Calu3 (cell line): ENCODE measurements around the gene RGS9. TPM values are rescaled to one million over a fixed set of nuclear protein-coding genes. Genes with fewer than 3 reads are reported as not detected.

Experiments used
- BruUV-seq: library from RNA; stranded (reverse); fragments of 400-500 nt; replicated peaks from 2 replicates; lab custom pipeline; 2021; lab: Mats Ljungman, UMichigan
- CTCF ChIA-PET: fragments of 300-600 bp; sonication (Branson Sonifier 250); formaldehyde crosslinking; loops from one replicate; lab custom pipeline; 2022; ENCODE audit warnings: antibody characterized with exemption; lab: Charles Lee
- DNase-seq: peaks from one replicate; pipeline ENCODE4 v3.0.0; 2022
- H3K27ac Mint-ChIP-seq: one replicate; pipeline ENCODE4 v1.8.0; 2022; ENCODE audit warnings: mixed read lengths; ENCODE audit not compliant: unreplicated experiment
- H3K27me3 Mint-ChIP-seq: one replicate; pipeline ENCODE4 v1.8.0; 2022; ENCODE audit warnings: mixed read lengths; ENCODE audit not compliant: unreplicated experiment
- H3K36me3 Mint-ChIP-seq: one replicate; pipeline ENCODE4 v1.8.0; 2022; ENCODE audit warnings: mild to moderate bottlenecking, moderate library complexity, mixed read lengths; ENCODE audit not compliant: insufficient read depth, unreplicated experiment
- H3K4me1 Mint-ChIP-seq: one replicate; pipeline ENCODE4 v1.8.0; 2022; ENCODE audit warnings: mild to moderate bottlenecking, low read depth, mixed read lengths; ENCODE audit not compliant: unreplicated experiment
- H3K4me3 Mint-ChIP-seq: one replicate; pipeline ENCODE4 v1.8.0; 2022; ENCODE audit warnings: mild to moderate bottlenecking, low read depth, moderate library complexity, mixed read lengths; ENCODE audit not compliant: unreplicated experiment
- H3K9me3 Mint-ChIP-seq: one replicate; pipeline ENCODE4 v1.8.0; 2022; ENCODE audit warnings: low read depth, mixed read lengths; ENCODE audit not compliant: unreplicated experiment
- intact Hi-C: fragments of 100-400 bp; cut with micrococcal nuclease; formaldehyde crosslinking; loops from one replicate; pipeline ENCODE4 v1.10.0; 2022; ENCODE audit not compliant: unreplicated experiment
- total RNA-seq: library from RNA; stranded (reverse); gene quantifications from 2 replicates; pipeline ENCODE4 v1.2.3, GENCODE V29; 2022
- TF ChIP-seq, protein P1 (sequence below): fragments of 200-600 bp; IDR thresholded peaks from one replicate; pipeline ENCODE4 v1.8.0; 2022; ENCODE audit warnings: antibody characterized with exemption; ENCODE audit not compliant: unreplicated experiment

The RGS9 gene
- total RNA-seq, 1 experiment from 2014 or later, result 0.54 TPM

DNA sequence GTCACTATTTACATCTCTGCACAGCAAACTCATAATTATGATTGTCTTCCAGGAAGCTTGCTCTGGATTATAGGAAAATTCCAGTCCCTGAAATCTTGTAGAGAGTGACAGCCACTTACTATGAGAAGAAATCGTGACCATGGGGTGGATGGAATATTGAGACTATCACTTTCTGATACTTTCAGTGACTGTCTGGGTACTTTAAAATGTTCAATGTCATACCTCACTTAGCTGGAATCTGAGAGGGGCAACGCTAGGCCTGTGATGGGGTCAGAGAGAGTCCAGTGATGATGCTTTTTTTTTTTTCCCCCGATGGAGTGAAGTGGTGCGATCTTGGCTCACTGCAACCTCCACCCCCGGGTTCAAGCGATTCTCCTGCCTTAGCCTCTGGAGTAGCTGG is 32.2 kb upstream of the RGS9 start:
- CTCF ChIA-PET, result no interaction called here
- H3K36me3 Mint-ChIP-seq, result no peaks in the 10 kb centered on the region
- DNase-seq, result no peak
- H3K27me3 Mint-ChIP-seq, result peaks cover 23% of the 10 kb centered on the region
- TF ChIP-seq, protein P1, sequence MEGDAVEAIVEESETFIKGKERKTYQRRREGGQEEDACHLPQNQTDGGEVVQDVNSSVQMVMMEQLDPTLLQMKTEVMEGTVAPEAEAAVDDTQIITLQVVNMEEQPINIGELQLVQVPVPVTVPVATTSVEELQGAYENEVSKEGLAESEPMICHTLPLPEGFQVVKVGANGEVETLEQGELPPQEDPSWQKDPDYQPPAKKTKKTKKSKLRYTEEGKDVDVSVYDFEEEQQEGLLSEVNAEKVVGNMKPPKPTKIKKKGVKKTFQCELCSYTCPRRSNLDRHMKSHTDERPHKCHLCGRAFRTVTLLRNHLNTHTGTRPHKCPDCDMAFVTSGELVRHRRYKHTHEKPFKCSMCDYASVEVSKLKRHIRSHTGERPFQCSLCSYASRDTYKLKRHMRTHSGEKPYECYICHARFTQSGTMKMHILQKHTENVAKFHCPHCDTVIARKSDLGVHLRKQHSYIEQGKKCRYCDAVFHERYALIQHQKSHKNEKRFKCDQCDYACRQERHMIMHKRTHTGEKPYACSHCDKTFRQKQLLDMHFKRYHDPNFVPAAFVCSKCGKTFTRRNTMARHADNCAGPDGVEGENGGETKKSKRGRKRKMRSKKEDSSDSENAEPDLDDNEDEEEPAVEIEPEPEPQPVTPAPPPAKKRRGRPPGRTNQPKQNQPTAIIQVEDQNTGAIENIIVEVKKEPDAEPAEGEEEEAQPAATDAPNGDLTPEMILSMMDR, result no peak
- no TSS peak for BruUV-seq
- intact Hi-C loops, result loop anchor here (10.0 kb wide), 1 partner anchor 140 kb away; no protein-coding TSS in a partner anchor
- H3K4me1 Mint-ChIP-seq, result no peaks in the 10 kb centered on the region
- no peak overlapping the region for H3K27ac Mint-ChIP-seq
- no peak overlapping the region for H3K4me3 Mint-ChIP-seq
- H3K9me3 Mint-ChIP-seq, result no peaks in the 10 kb centered on the region

DNA sequence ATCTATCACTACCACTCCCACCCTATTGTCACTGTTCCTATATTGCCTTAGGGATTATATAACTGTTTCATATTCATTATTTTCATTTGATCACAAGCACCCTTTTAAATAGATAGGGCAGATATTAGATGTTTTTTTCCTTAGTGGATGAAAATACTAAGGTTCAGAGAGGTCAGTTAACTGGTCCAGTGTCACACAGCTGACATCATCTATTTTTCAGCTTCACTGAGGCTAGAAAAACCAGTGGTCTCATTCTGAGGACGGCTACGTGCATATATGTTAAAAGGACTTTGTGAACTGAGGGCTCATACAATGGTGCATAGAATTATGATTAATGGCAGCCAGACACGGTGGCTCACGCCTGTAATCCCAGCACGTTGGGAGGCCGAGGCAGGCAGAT is 29.0 kb upstream of the RGS9 start:
- Mint-ChIP-seq H3K4me1 (no peaks in the 10 kb centered on the region), H3K27ac (no peak overlapping the region), H3K36me3 (no peaks in the 10 kb centered on the region), H3K4me3 (no peak overlapping the region), H3K27me3 (peaks cover 23% of the 10 kb centered on the region), H3K9me3 (no peaks in the 10 kb centered on the region)
- DNase-seq, result no peak
- TF ChIP-seq, protein P1, result no peak
- CTCF ChIA-PET, result no interaction called here
- intact Hi-C loops, result loop anchor here (10.0 kb wide), 1 partner anchor 143 kb away; no protein-coding TSS in a partner anchor
- BruUV-seq, result no TSS peak

DNA sequence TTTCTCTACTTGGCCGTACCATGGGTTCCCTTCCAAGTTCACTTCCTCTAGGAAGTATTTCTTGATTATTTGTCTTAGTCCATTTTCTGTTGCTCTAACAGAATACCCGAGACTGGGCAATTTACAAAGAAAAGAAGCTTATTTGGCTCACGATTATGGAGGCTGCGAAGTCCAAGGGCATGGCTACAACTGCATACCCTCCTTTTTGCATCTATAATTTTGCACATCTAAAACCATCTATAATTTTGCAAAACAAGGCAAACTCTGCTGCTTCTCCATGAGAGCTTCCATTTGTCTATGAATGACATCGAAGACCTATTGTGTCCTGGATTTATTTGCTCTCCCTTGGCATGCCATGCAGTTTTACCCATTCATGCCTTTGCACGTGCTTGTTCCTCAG is 27.6 kb upstream of the RGS9 start:
- no peaks in the 10 kb centered on the region for H3K36me3 Mint-ChIP-seq
- CTCF ChIA-PET, result no interaction called here
- no peak overlapping the region for H3K4me3 Mint-ChIP-seq
- DNase-seq, result no peak
- BruUV-seq, result no TSS peak
- no peak overlapping the region for H3K27ac Mint-ChIP-seq
- no peaks in the 10 kb centered on the region for H3K4me1 Mint-ChIP-seq
- intact Hi-C loops, result loop anchor here (10.0 kb wide), 1 partner anchor 145 kb away; no protein-coding TSS in a partner anchor
- TF ChIP-seq, protein P1, result no peak
- no peaks in the 10 kb centered on the region for H3K9me3 Mint-ChIP-seq
- peaks cover 18% of the 10 kb centered on the region for H3K27me3 Mint-ChIP-seq

DNA sequence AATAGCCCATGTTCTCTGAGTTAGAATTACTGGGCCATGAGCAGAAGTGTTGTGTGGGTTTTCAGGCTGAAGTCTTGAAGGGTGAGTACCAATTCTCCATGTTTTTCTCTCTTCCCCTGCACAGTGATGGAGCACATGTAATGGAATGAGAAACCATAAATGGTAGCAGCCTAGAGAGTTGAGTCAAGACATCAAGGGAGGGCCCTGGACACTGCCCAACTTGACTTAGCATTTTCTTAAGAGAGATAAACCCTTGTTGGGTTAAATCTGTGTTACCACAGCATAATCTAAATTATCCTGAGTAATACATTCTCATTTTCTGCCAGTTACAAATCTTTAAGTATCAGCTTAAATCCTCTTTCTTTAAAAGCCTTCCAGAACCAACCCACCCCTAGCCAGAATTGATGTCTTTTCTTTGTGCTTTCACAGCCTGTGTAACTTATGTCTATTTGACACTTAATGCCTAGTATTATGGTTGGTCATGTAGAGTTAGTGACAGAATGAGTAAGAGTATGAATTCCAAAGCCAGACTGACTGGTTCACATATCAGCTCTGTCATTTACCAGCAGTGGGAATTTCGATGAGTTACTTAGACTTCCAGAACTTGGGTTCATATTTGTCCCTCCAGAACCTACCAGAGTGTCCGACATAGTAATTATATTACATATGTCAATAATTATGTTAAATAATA is 27.0 kb upstream of the RGS9 start:
- CTCF ChIA-PET, result no interaction called here
- Mint-ChIP-seq H3K9me3 (no peaks in the 10 kb centered on the region), H3K27ac (no peak overlapping the region), H3K36me3 (no peaks in the 10 kb centered on the region), H3K4me1 (no peaks in the 10 kb centered on the region), H3K4me3 (no peak overlapping the region), H3K27me3 (peaks cover 14% of the 10 kb centered on the region)
- TF ChIP-seq, protein P1, result no peak
- no peak for DNase-seq
- intact Hi-C loops, result loop anchor here (10.0 kb wide), 1 partner anchor 145 kb away; no protein-coding TSS in a partner anchor
- BruUV-seq, result no TSS peak
